ENCODE measurements around the gene TSPAN14. TPM values are rescaled to one million over a fixed set of nuclear protein-coding genes. Genes with fewer than 3 reads are reported as not detected.

Gene TSPAN14
- total RNA-seq, 1 experiment from 2014 or later = 46.8 TPM

DNA sequence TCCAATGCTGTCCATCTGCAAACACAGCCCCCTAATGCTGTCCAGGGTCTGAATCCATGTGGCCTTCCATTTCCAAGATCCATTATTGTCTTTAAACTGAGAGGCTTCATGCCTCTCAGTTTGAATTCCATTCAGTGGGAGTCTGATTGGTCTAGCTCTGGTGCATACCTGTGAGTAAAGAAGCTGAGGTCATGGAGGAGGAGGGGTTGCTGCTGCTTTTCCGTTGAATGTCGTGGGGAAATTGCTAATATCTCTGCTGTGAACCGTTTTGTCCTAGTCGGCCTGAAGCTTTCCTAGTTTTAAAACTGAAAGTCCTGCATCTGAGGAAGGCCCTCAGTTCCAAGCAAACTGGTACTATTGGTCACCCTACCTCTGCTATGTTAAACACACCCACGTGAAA is 101.3 kb downstream of the TSPAN14 start:
- H3K14ac ChIP-seq (ENCODE audit: insufficient read depth, low read length) = no peak overlapping the region
- H2BK15ac ChIP-seq (ENCODE audit: low read depth, low read length) = no peak overlapping the region
- no peak overlapping the region for H4K8ac ChIP-seq (replicated peaks; ENCODE audit: insufficient read length, low read depth, low read length)
- H3K23me2 ChIP-seq (ENCODE audit: insufficient read length, low read depth, low read length, poor library complexity, severe bottlenecking) = no peaks in the 10 kb centered on the region
- no peak overlapping the region for H3K27ac ChIP-seq (ENCODE audit: insufficient read length, low read depth, low read length)
- H2BK120ac ChIP-seq (ENCODE audit: low read depth, low read length, poor library complexity, severe bottlenecking) = no peak overlapping the region
- H3K23ac ChIP-seq (ENCODE audit: insufficient read length, low read depth, low read length) = no peak overlapping the region
- H3K9me3 ChIP-seq (ENCODE audit: control insufficient read depth, low read depth, low read length) = no peaks in the 10 kb centered on the region
- no peak overlapping the region for H2BK5ac ChIP-seq (ENCODE audit: insufficient read length, low read length)
- DNase-seq = no peak
- Mint-ChIP-seq H3K9me3 (no peaks in the 10 kb centered on the region), H3K27me3 (ENCODE audit: low read depth) (peaks cover 9% of the 10 kb centered on the region; the same call in 1 of the 2 replicates), H3K27ac (no peak overlapping the region; a peak in 1 of 7 replicates), H3K4me3 (no peak overlapping the region), H3K4me1 (peaks cover 21 to 26% of the 10 kb centered on the region in 2 experiments), H3K36me3 (ENCODE audit: insufficient read depth in 1 of 3, low read depth in 3 of 3) (no peaks in the 10 kb centered on the region; a peak in 1 of 7 replicates)
- no peak overlapping the region for H4K5ac ChIP-seq (ENCODE audit: insufficient read length, low read depth, low read length)
- no peak overlapping the region for H3K4me2 ChIP-seq (ENCODE audit: insufficient read depth, insufficient read length, low read length)
- no CpG with 5 or more reads among the region's 5 CpGs for WGBS (ENCODE audit: extremely low coverage, insufficient read length, low lambda C conversion rate)
- peaks cover 11% of the 10 kb centered on the region; the same call in 1 of the 2 replicates for H3K4me1 ChIP-seq (ENCODE audit: insufficient read depth, low read length)
- H3T11ph ChIP-seq (ENCODE audit: low read length) = no peak overlapping the region
- no peak overlapping the region for H2BK12ac ChIP-seq (ENCODE audit: insufficient read length, low read depth, low read length)
- H2AFZ ChIP-seq (ENCODE audit: low read length) = no peak overlapping the region
- no peaks in the 10 kb centered on the region for H4K20me1 ChIP-seq (ENCODE audit: control insufficient read depth, insufficient read depth, insufficient read length)
- H3K4ac ChIP-seq (ENCODE audit: low read depth, low read length) = no peak overlapping the region
- no peak overlapping the region for H3K9ac ChIP-seq (ENCODE audit: extremely low read depth, insufficient read length, low read length)
- H3K79me1 ChIP-seq (ENCODE audit: insufficient read depth, low read depth, low read length, poor library complexity, severe bottlenecking) = no peaks in the 10 kb centered on the region
- no peak overlapping the region for H2AK5ac ChIP-seq (ENCODE audit: insufficient read length, low read length)
- no peak overlapping the region for H2BK20ac ChIP-seq (ENCODE audit: low read depth, low read length, poor library complexity, severe bottlenecking)
- TF ChIP-seq, protein P1, sequence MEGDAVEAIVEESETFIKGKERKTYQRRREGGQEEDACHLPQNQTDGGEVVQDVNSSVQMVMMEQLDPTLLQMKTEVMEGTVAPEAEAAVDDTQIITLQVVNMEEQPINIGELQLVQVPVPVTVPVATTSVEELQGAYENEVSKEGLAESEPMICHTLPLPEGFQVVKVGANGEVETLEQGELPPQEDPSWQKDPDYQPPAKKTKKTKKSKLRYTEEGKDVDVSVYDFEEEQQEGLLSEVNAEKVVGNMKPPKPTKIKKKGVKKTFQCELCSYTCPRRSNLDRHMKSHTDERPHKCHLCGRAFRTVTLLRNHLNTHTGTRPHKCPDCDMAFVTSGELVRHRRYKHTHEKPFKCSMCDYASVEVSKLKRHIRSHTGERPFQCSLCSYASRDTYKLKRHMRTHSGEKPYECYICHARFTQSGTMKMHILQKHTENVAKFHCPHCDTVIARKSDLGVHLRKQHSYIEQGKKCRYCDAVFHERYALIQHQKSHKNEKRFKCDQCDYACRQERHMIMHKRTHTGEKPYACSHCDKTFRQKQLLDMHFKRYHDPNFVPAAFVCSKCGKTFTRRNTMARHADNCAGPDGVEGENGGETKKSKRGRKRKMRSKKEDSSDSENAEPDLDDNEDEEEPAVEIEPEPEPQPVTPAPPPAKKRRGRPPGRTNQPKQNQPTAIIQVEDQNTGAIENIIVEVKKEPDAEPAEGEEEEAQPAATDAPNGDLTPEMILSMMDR (conservative IDR thresholded peaks at IDR 0.05) = no peak
- H3K79me2 ChIP-seq (ENCODE audit: insufficient read depth, low read length) = no peaks in the 10 kb centered on the region
- no peak overlapping the region for H4K91ac ChIP-seq (ENCODE audit: insufficient read length, low read depth, low read length)
- H3K18ac ChIP-seq (ENCODE audit: insufficient read length, low read depth, low read length) = no peak overlapping the region
- H3K56ac ChIP-seq (ENCODE audit: insufficient read length, low read depth, low read length) = no peak overlapping the region
- no peaks in the 10 kb centered on the region for H3K27me3 ChIP-seq (ENCODE audit: insufficient read depth, low read length)
